Measurements from ENCODE around the gene RIPK3.

Gene RIPK3

DNA sequence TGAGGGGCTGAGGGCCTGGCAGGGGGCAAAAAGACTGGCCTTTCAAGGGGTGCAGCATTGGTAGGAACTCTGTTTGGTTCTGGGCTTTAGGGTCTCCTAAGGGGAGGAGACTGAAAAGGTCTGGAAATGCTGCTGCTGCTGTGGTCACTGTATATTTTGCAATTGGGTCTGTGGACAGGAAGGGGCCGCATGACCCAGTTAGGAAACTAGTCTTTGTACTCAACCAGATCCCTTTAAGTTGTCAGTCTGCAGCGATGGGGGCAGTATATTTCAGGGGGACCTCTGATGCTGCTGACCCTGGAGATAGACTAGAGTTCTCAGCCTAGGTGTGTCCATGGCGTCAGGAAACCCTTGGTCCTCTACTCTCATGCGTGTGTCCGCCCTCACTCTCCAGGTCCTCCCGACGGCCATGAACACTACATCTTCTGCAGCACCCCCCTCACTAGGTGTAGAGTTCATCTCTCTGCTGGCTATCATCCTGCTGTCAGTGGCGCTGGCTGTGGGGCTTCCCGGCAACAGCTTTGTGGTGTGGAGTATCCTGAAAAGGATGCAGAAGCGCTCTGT is 24.5 kb downstream of the RIPK3 start:
- TF ChIP-seq, protein P1, sequence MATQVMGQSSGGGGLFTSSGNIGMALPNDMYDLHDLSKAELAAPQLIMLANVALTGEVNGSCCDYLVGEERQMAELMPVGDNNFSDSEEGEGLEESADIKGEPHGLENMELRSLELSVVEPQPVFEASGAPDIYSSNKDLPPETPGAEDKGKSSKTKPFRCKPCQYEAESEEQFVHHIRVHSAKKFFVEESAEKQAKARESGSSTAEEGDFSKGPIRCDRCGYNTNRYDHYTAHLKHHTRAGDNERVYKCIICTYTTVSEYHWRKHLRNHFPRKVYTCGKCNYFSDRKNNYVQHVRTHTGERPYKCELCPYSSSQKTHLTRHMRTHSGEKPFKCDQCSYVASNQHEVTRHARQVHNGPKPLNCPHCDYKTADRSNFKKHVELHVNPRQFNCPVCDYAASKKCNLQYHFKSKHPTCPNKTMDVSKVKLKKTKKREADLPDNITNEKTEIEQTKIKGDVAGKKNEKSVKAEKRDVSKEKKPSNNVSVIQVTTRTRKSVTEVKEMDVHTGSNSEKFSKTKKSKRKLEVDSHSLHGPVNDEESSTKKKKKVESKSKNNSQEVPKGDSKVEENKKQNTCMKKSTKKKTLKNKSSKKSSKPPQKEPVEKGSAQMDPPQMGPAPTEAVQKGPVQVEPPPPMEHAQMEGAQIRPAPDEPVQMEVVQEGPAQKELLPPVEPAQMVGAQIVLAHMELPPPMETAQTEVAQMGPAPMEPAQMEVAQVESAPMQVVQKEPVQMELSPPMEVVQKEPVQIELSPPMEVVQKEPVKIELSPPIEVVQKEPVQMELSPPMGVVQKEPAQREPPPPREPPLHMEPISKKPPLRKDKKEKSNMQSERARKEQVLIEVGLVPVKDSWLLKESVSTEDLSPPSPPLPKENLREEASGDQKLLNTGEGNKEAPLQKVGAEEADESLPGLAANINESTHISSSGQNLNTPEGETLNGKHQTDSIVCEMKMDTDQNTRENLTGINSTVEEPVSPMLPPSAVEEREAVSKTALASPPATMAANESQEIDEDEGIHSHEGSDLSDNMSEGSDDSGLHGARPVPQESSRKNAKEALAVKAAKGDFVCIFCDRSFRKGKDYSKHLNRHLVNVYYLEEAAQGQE (IDR thresholded peaks at IDR 0.05; ENCODE audit: insufficient read depth in 1 of 2, low read depth in 2 of 2, low read length in 2 of 2) = no peak
- TF ChIP-seq POLR2AphosphoS5 (IDR thresholded peaks at IDR 0.05; ENCODE audit: low read depth, low read length) (no peak), TAF1 (IDR thresholded peaks at IDR 0.05; ENCODE audit: borderline replicate concordance, insufficient read depth, low read length) (no peak), SIN3A (IDR thresholded peaks at IDR 0.05; ENCODE audit: borderline replicate concordance, insufficient read depth, low read length) (no peak), FOXP2 (optimal IDR thresholded peaks at IDR 0.05; ENCODE audit: borderline replicate concordance, extremely low read depth, extremely low read length, insufficient read depth) (no peak)

DNA sequence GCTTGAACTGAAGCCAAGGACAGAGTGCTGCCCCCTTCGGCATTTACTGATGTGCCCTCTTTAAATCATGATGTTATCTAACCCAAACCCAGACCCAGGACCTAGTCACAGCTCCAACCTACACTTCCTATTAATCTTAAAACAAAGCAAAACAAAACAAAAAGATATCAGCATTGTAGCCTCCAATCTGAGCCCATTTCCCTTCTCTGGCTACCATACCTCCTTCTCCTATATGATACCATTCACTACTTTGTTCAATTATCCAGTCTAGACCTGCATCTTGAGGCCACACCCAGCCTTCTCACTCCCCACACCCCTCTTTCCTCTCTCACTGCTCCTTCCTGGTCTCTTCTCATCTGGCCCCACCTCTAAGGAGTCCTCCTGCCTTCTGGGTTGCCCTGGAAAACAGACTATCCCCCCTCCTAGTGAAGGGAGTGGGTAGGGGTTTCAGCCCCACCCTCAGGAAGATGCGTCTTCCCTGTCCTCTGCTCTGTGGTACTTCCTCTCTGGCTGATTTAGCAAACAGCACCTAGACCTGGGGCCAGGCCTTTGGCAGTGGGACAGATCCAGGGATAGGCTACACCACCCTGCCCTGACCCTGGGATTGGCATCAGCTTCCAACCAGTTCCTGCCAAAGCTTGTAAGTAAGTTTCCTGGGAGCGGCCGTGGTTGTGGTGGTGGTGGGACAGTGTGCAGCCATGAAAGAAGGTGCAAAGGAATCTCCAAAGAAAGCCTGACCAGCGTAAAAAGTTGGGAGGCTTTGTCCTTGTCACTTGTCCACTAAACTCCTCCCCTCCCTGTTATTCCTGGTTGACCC is 25.2 kb downstream of the RIPK3 start:
- TF ChIP-seq, protein P1 (IDR thresholded peaks at IDR 0.05; ENCODE audit: insufficient read depth in 1 of 2, low read depth in 2 of 2, low read length in 2 of 2) = no peak
- TF ChIP-seq TAF1 (IDR thresholded peaks at IDR 0.05; ENCODE audit: borderline replicate concordance, insufficient read depth, low read length) (no peak), FOXP2 (optimal IDR thresholded peaks at IDR 0.05; ENCODE audit: borderline replicate concordance, extremely low read depth, extremely low read length, insufficient read depth) (no peak), SIN3A (IDR thresholded peaks at IDR 0.05; ENCODE audit: borderline replicate concordance, insufficient read depth, low read length) (no peak), POLR2AphosphoS5 (IDR thresholded peaks at IDR 0.05; ENCODE audit: low read depth, low read length) (no peak)

DNA sequence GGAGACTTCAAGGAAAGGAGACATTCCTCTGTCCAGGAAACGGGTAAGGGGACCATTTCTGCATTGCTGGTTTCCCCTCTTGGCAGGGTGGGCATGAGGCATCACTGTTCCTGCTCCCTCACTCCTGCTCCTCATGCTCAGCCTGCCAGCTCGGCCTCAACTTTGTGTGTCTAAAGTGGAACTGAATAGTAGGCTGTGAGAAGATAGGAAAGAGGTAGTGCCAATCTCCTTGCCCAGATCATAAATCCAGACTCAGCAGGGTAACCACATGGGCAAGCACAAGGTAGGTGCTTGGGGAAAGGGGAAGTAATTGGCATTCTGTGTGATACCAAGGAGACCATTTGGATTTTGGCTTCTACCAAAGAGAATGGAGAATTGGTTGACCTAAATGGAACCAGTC is 25.9 kb downstream of the RIPK3 start:
- TF ChIP-seq, protein P1 (IDR thresholded peaks at IDR 0.05; ENCODE audit: insufficient read depth in 1 of 2, low read depth in 2 of 2, low read length in 2 of 2) = no peak
- TF ChIP-seq SIN3A (IDR thresholded peaks at IDR 0.05; ENCODE audit: borderline replicate concordance, insufficient read depth, low read length) (no peak), FOXP2 (optimal IDR thresholded peaks at IDR 0.05; ENCODE audit: borderline replicate concordance, extremely low read depth, extremely low read length, insufficient read depth) (no peak), POLR2AphosphoS5 (IDR thresholded peaks at IDR 0.05; ENCODE audit: low read depth, low read length) (no peak), TAF1 (IDR thresholded peaks at IDR 0.05; ENCODE audit: borderline replicate concordance, insufficient read depth, low read length) (no peak)

DNA sequence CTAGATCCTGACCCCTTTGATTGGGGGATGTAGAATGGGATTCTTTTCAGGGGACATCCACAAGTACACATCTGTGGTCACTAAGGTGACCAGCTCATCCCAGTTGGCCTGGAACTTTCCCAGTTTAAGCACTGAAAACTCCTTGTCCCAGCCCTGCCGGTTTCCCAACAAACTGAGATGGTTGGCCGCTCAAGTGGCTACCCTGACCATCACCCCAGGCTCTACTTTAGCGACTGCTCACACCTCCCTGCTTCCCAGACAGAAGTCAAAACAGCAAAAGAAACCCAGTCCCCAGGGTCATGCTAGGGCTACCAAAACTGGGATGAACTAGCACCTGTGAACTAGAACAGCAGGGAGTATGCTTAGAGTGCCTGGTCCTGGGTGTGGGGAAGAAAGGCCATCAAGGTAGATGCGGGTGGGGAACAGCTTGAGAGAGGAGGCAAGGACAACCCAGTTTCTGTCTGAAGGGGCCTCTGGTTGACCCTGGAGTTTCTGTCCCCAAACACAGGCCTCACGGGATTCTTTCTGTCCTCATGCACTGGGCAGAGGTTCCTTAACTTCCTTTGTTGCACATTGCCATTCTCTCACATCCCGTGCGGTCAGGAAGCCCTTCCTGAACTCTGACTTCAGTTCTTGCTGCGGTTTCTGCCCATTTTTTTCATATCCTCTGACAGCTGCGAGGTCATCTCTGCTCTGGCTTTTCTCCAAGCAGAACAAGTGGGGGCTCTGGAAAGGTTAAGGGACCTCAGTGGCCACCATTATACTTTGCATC is 26.9 kb downstream of the RIPK3 start:
- TF ChIP-seq POLR2AphosphoS5 (IDR thresholded peaks at IDR 0.05; ENCODE audit: low read depth, low read length) (0 out of 2 replicates have a peak, but pooled peaks have one; percentile 30), FOXP2 (optimal IDR thresholded peaks at IDR 0.05; ENCODE audit: borderline replicate concordance, extremely low read depth, extremely low read length, insufficient read depth) (no peak), TAF1 (IDR thresholded peaks at IDR 0.05; ENCODE audit: borderline replicate concordance, insufficient read depth, low read length) (no peak)

DNA sequence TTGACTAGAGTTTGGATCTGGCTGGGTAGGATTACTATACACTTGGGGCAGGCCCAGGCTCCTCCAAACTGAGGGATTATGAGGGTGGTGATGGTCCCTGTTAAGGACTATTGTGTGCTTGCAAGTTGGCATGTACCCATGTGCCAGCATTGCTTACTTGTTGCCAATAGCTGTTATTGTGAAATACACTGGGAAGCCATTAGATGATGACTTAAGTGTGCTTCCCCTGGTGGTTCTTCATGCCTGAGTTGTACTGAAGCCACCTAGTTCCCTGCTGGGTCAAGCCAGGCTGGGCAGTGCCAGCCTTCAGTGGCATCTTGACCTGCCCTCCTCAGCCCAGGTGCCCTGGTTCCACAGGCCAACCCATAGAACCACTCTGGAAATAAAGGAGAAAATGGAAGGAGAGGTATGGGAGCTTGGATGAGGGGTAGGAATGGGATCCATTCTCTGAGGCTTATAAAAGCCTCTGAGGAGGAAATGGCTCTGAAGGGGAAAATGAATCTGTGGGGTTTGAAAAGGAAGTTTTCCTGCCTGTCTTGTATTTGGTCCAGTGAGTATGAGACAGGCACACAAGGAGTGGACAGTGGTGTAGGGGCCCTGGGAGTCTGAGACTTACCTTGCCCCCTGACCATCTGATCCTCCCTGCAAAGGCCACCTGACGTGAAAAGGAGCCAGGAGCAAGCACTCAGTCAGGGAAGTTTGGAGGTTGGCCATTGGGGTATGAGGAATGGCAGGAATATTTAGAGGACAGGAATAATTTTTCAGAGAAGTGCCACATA is 27.8 kb downstream of the RIPK3 start:
- TF ChIP-seq POLR2AphosphoS5 (IDR thresholded peaks at IDR 0.05; ENCODE audit: low read depth, low read length) (no peak), TAF1 (IDR thresholded peaks at IDR 0.05; ENCODE audit: borderline replicate concordance, insufficient read depth, low read length) (no peak), FOXP2 (optimal IDR thresholded peaks at IDR 0.05; ENCODE audit: borderline replicate concordance, extremely low read depth, extremely low read length, insufficient read depth) (no peak), SIN3A (IDR thresholded peaks at IDR 0.05; ENCODE audit: borderline replicate concordance, insufficient read depth, low read length) (no peak)
- TF ChIP-seq, protein P1 (IDR thresholded peaks at IDR 0.05; ENCODE audit: insufficient read depth in 1 of 2, low read depth in 2 of 2, low read length in 2 of 2) = no peak
